Measurements from ENCODE around the gene SIM2. TPM values are rescaled to one million over a fixed set of nuclear protein-coding genes. Genes with fewer than 3 reads are reported as not detected.

Gene SIM2
- total RNA-seq, 1 donor from 2014 or later, result 9.2 TPM

DNA sequence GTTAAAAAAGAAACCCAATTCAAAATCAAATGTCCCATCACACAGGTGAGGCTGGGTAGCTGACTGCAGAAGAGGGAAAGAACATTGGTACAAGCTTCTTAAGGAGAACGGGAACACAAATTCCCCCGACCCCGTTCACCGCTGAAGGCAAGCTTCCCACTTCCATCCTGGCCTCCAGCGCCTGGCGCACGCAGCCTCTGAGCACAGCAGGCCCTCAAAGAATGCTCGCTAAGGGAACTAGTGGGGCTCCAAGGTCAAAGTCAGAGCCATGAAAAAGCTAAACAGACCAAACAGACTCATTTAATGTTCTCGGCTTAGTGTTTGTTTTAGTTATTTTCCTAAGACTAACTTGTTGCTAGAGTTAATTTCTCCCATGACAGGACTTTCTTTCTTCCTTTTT is 63.7 kb downstream of the SIM2 start:
- H3K27ac ChIP-seq (ENCODE audit: low read depth, low read length), result no peak overlapping the region
- H4K20me1 ChIP-seq (ENCODE audit: insufficient read depth, low read length), result no peaks in the 10 kb centered on the region
- no peak for TF ChIP-seq EZH2 (IDR thresholded peaks at IDR 0.05; ENCODE audit: insufficient read depth, low read length)
- TF ChIP-seq, protein P1, sequence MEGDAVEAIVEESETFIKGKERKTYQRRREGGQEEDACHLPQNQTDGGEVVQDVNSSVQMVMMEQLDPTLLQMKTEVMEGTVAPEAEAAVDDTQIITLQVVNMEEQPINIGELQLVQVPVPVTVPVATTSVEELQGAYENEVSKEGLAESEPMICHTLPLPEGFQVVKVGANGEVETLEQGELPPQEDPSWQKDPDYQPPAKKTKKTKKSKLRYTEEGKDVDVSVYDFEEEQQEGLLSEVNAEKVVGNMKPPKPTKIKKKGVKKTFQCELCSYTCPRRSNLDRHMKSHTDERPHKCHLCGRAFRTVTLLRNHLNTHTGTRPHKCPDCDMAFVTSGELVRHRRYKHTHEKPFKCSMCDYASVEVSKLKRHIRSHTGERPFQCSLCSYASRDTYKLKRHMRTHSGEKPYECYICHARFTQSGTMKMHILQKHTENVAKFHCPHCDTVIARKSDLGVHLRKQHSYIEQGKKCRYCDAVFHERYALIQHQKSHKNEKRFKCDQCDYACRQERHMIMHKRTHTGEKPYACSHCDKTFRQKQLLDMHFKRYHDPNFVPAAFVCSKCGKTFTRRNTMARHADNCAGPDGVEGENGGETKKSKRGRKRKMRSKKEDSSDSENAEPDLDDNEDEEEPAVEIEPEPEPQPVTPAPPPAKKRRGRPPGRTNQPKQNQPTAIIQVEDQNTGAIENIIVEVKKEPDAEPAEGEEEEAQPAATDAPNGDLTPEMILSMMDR (IDR thresholded peaks at IDR 0.05; ENCODE audit: insufficient read depth, low read depth, low read length), result no peak
- H3K27me3 Mint-ChIP-seq (ENCODE audit: low read depth, unreplicated experiment), result no peaks in the 10 kb centered on the region
- H3K4me3 ChIP-seq (ENCODE audit: insufficient read depth, low read depth, low read length), result no peak overlapping the region
- H3K4me1 Mint-ChIP-seq (ENCODE audit: low read depth, unreplicated experiment), result no peaks in the 10 kb centered on the region
- FAIRE-seq (no peak), DNase-seq (ENCODE audit: low read depth) (no peak)
- no peak overlapping the region for H3K9ac ChIP-seq (ENCODE audit: low read length)
- no peaks in the 10 kb centered on the region for H3K9me3 Mint-ChIP-seq (ENCODE audit: unreplicated experiment)
- H2AFZ ChIP-seq (ENCODE audit: low read depth, low read length), result no peak overlapping the region
- no peaks in the 10 kb centered on the region for H3K9me3 ChIP-seq (ENCODE audit: insufficient read depth, low read depth, low read length)
- no peaks in the 10 kb centered on the region for H3K4me1 ChIP-seq (ENCODE audit: insufficient read depth, low read length)
- H3K27me3 ChIP-seq (ENCODE audit: insufficient read depth, low read length), result no peaks in the 10 kb centered on the region
- H3K27ac Mint-ChIP-seq (ENCODE audit: unreplicated experiment), result no peak overlapping the region
- H3K4me2 ChIP-seq (ENCODE audit: low read length), result no peak overlapping the region
- H3K36me3 ChIP-seq (ENCODE audit: insufficient read depth, low read length), result no peaks in the 10 kb centered on the region
- H3K36me3 Mint-ChIP-seq (ENCODE audit: low read depth, unreplicated experiment), result peaks cover 20% of the 10 kb centered on the region
- H3K79me2 ChIP-seq (ENCODE audit: insufficient read depth, low read length), result no peaks in the 10 kb centered on the region
- H3K4me3 Mint-ChIP-seq (ENCODE audit: unreplicated experiment), result no peak overlapping the region

DNA sequence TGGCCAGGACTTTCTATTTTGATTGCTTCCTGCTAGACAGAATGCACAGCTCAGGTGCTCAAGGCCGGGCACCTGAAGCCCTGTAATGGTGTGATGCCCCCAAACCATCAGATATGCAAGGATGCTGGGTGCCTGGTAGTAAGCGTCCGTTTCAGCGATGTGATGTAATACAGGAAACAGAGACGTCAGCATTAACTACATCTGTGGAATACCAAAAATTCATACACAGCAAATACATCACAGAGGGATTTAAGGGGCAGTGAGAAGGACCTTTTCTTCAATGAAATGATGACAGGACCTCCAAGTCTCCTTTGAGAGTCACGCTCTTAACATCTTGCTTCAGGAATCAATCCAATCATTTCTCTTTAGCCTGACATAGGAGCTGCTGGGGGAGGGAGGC is 64.4 kb downstream of the SIM2 start:
- no peak overlapping the region for H3K27ac ChIP-seq (ENCODE audit: low read depth, low read length)
- H3K4me2 ChIP-seq (ENCODE audit: low read length), result no peak overlapping the region
- H3K9me3 Mint-ChIP-seq (ENCODE audit: unreplicated experiment), result no peaks in the 10 kb centered on the region
- H3K27ac Mint-ChIP-seq (ENCODE audit: unreplicated experiment), result no peak overlapping the region
- no peak overlapping the region for H3K4me3 Mint-ChIP-seq (ENCODE audit: unreplicated experiment)
- peaks cover 20% of the 10 kb centered on the region for H3K36me3 Mint-ChIP-seq (ENCODE audit: low read depth, unreplicated experiment)
- no peaks in the 10 kb centered on the region for H4K20me1 ChIP-seq (ENCODE audit: insufficient read depth, low read length)
- no peaks in the 10 kb centered on the region for H3K27me3 ChIP-seq (ENCODE audit: insufficient read depth, low read length)
- no peak overlapping the region for H3K4me3 ChIP-seq (ENCODE audit: insufficient read depth, low read depth, low read length)
- TF ChIP-seq, protein P1 (IDR thresholded peaks at IDR 0.05; ENCODE audit: insufficient read depth, low read depth, low read length), result no peak
- TF ChIP-seq EZH2 (IDR thresholded peaks at IDR 0.05; ENCODE audit: insufficient read depth, low read length), result no peak
- DNase-seq (ENCODE audit: low read depth) (no peak), FAIRE-seq (no peak)
- peaks cover under 1% of the 10 kb centered on the region for H3K4me1 ChIP-seq (ENCODE audit: insufficient read depth, low read length)
- no peaks in the 10 kb centered on the region for H3K27me3 Mint-ChIP-seq (ENCODE audit: low read depth, unreplicated experiment)
- H2AFZ ChIP-seq (ENCODE audit: low read depth, low read length), result no peak overlapping the region
- H3K79me2 ChIP-seq (ENCODE audit: insufficient read depth, low read length), result no peaks in the 10 kb centered on the region
- no peaks in the 10 kb centered on the region for H3K4me1 Mint-ChIP-seq (ENCODE audit: low read depth, unreplicated experiment)
- no peaks in the 10 kb centered on the region for H3K9me3 ChIP-seq (ENCODE audit: insufficient read depth, low read depth, low read length)
- H3K36me3 ChIP-seq (ENCODE audit: insufficient read depth, low read length), result no peaks in the 10 kb centered on the region
- no peak overlapping the region for H3K9ac ChIP-seq (ENCODE audit: low read length)

DNA sequence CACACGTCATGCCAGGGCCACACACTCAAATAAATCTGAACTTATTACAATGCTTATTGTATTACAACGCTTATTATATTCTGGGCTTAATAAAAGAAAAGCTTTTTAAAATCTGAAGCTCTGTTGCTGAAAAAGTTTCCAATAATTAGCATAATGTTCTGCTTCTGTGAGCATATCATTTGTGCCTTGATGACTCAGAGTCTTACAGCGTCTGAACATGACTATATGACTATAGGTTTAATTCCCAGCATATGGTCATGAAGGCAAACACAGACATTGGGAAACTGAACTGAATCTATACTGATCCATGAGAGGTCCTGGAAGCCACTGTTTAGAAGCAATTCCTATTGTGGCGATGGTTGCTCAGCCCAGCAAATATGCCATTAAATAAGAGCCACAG is 66.3 kb downstream of the SIM2 start:
- Histone ChIP-seq H3K36me3 (ENCODE audit: insufficient read depth, low read length) (no peaks in the 10 kb centered on the region), H3K27me3 (ENCODE audit: insufficient read depth, low read length) (no peaks in the 10 kb centered on the region), H3K9ac (ENCODE audit: low read length) (no peak overlapping the region), H3K9me3 (ENCODE audit: insufficient read depth, low read depth, low read length) (no peaks in the 10 kb centered on the region), H3K79me2 (ENCODE audit: insufficient read depth, low read length) (no peaks in the 10 kb centered on the region), H4K20me1 (ENCODE audit: insufficient read depth, low read length) (no peaks in the 10 kb centered on the region), H2AFZ (ENCODE audit: low read depth, low read length) (no peak overlapping the region), H3K4me2 (ENCODE audit: low read length) (no peak overlapping the region), H3K4me3 (ENCODE audit: insufficient read depth, low read depth, low read length) (no peak overlapping the region), H3K27ac (ENCODE audit: low read depth, low read length) (no peak overlapping the region), H3K4me1 (ENCODE audit: insufficient read depth, low read length) (peaks cover 14% of the 10 kb centered on the region)
- FAIRE-seq, result no peak
- Mint-ChIP-seq H3K27ac (ENCODE audit: unreplicated experiment) (no peak overlapping the region), H3K4me3 (ENCODE audit: unreplicated experiment) (no peak overlapping the region), H3K9me3 (ENCODE audit: unreplicated experiment) (no peaks in the 10 kb centered on the region), H3K4me1 (ENCODE audit: low read depth, unreplicated experiment) (peaks cover 3% of the 10 kb centered on the region), H3K36me3 (ENCODE audit: low read depth, unreplicated experiment) (peaks cover 13% of the 10 kb centered on the region), H3K27me3 (ENCODE audit: low read depth, unreplicated experiment) (no peaks in the 10 kb centered on the region)
- TF ChIP-seq EZH2 (IDR thresholded peaks at IDR 0.05; ENCODE audit: insufficient read depth, low read length), result no peak
- TF ChIP-seq, protein P1 (IDR thresholded peaks at IDR 0.05; ENCODE audit: insufficient read depth, low read depth, low read length), result no peak
- DNase-seq (ENCODE audit: low read depth), result peak; percentile 8

All from astrocyte (in vitro differentiated cells and primary cell).